ENCODE measurements around the gene SUMF1.

Gene SUMF1

DNA sequence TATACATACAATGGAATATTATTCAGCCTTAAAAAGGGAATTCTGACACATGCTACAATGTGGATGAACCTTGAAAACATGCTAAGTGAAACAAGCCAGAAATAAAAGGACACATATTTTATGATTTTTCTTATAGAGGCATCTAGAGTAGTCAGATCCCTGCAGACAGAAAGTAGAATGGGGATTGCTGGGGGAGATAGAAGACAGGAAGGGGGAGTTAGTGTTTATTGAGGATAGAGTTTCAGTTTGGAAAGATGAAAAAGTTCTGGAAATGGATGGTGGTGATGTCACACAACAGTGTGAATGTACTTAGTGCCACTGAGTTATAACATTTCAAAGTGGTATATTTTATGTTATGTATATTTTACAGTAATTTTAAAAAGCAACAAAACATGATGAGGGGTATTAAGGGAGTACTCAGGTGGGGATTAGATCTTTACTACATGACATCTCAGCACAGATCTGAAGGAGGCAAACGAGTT, 30.8 kb upstream of the SUMF1 start:
- no peak for DNase-seq (ENCODE audit: low read depth)

DNA sequence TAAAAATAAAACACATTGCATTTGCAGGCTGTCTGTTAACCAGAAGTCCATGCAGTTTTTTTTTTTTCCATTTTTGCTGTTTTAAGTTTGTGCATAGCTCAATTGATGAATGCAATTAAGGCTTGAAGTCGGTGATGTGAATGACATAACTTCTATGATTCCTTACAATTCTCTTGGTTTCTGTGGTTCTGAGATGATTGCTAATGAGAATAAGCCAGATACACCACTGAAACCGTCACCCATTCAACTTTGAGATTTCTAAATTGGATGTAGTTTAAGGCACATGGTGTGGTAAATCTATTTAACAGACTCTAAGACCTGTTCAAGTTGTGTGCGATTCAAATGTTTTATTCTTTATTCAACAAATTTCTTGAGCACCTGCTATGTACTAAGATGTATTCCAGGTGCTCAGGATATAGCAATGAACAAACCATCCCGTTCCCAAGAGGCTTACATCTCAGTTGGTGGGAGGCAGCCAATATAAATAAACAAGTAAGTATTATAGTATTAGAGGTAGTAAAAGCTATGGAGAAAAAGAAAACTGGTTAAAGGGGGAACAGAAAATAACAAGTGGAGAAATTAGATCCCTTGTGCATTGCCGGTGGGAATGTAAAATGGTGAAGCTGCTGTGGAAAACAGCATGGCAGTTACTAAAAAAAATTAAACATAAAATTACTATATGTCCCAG, 30.1 kb upstream of the SUMF1 start:
- DNase-seq (ENCODE audit: low read depth) = no peak

DNA sequence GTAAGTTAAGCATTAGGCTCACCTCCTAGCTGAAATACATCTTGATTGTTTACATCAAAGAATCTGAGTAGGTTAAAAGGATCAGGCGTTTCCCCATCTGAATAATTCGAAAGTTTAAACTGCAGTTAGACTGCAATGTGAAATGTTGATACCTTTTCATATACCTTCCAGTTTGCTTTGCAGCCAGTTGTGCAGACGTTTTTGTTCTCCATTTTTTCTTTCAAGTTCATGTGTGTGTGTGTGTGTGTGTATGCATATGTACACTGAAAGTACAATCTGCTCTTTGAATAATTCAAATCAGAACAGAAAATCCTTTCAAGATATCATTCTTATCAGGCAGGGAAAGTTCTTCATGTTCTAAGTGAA, 29.0 kb upstream of the SUMF1 start:
- DNase-seq (ENCODE audit: low read depth) = no peak

DNA sequence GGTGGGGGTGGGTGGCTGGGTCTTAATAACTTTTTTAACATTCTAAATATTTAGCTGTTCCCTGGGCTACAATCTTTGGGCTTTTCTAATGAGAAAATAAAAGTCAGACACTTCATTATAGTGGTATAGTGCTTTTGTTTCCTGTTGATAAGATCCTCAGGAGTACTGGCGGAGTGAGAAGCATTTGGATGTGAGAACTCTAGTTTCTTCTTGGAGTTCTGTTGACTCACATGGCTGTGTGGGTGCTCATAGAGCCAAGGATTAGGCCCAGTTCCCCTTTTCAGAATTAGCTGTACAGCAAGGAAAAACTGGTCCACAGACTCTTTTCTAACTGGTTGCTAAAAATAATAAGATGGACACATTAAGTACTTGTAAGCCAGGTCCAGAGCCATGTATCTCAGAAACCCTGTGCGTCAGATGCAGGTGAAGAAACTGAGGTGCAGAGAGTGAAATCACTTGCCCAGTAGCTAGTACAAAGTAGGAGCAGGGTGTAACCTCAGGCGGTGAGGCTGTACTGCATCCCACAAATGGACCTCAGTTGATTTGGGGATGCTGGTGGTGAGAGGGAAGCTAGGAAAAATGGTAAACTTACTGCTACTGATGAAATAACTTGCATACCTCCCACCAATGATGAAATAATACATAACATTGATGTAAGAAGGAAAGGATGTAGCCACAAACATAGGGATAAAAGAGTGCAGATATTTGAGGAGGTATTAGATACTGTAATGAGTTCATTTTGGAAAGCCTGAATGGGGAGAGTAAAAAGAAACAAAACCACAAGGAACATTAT, 28.4 kb upstream of the SUMF1 start:
- no peak for DNase-seq (ENCODE audit: low read depth)

DNA sequence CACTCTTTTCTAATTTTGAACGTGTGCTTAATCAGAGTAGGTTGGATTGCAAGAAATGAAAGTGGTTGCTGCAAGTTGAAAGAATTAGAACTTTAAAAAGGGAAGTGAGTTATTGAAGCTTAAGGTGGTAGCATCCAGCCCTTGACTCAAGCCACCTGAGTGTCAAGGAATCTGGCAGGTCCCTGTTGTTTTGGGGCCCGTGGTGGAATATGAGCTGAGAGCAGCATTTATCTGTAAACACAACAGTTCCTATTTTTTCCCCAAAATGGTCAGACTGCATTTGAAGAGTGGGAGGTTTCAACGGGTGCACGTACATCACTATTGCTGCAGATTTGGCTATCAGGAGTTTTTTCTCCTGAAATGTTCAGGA, 27.8 kb upstream of the SUMF1 start:
- DNase-seq (ENCODE audit: low read depth) = no peak

DNA sequence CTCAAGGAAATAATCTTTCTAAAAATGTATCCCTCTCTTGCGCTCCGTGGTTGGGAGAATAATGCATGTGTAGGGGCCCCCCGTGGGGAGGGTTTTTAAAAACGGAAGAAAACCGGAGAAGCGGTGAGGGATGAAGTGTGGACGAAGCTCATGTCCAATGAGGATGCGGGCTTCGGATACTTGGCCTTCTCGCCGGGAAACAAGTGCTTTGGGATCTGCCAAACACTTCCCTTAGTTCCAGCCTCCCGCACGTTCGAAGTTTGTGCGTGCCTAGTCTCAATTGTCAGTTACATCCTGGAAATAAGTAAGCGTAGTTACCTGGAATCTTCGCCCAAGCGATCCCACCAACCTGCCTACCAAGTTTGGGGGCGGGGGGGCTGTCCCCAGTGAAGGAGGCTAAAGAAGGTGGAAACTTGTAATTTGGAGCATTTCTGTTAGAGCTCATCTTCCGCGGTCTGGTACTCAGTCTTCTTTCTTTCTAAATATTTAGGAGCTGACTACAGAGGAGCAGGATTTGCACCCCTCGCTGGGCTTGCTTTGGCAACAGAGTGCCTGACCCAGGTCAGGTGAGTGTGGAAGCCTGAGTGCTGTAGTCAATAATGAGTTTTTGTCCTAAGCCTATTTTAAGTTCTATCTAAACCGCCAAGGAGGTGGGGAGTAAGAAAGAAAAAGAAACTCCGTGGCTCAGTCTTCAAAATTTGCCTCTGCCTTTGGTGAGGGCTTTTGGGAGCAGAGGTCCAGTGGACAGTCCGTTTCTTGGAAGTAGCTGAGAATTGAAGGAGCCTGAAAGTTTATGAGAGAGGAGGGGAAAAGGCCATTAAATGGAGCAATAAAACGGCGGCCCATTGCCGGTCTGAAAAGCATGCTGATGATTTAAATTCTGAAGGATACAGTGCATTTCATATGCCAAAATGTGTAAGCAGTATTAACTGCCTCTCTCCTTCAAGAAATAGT, 27.1 kb upstream of the SUMF1 start:
- peak; percentile 33 for DNase-seq (ENCODE audit: low read depth)

DNA sequence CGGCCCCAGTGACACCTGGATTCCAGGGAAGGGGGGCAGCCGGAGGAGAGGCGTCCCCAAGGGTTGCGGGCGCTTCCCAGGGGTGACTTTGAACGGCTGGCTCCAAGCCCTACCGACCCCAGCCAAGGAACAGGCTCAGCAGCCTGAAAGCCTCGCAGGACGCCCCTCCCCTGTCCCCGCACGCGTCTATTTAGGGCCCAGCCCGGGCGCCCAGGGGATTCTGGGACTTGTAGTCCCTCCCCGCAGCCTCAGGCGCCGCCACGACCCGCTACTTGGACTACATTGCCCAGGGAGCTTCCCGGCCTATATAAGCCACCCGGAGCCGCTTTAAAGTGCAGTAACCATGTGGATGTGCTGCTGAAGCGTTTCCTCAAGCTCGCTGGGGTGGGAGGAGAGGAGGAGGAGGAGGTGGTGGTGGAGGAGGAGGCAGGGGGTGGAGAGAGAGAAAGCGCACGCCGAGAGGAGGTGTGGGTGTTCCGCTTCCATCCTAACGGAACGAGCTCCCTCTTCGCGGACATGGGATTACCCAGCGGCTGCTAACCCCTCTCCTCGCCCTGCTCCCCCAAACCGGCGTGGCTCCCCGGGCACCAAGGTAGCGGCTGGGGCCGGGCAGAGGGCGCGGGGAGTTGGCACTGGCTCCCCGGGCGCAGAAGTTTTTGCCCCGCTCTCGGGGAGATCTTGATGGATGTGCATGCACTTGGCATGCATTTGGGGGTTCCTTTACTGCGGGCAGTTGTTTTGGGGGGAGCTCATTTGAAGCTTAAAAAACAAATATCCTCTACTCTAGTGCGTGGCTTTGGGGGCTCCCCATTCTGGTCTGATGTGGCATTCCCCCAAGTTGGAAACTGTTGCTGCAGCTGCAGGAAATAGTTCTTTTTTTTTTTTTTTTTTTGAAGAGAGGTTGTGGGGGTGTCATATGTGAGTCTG, 26.2 kb upstream of the SUMF1 start, which contains the start of gene ITPR1:
TSS of gene ITPR1 (plus strand) at position 335 of the 927 bp plus-strand sequence. CDS start 23,144 bp downstream, outside the sequence.
- DNase-seq (ENCODE audit: low read depth) = peak; percentile 98

DNA sequence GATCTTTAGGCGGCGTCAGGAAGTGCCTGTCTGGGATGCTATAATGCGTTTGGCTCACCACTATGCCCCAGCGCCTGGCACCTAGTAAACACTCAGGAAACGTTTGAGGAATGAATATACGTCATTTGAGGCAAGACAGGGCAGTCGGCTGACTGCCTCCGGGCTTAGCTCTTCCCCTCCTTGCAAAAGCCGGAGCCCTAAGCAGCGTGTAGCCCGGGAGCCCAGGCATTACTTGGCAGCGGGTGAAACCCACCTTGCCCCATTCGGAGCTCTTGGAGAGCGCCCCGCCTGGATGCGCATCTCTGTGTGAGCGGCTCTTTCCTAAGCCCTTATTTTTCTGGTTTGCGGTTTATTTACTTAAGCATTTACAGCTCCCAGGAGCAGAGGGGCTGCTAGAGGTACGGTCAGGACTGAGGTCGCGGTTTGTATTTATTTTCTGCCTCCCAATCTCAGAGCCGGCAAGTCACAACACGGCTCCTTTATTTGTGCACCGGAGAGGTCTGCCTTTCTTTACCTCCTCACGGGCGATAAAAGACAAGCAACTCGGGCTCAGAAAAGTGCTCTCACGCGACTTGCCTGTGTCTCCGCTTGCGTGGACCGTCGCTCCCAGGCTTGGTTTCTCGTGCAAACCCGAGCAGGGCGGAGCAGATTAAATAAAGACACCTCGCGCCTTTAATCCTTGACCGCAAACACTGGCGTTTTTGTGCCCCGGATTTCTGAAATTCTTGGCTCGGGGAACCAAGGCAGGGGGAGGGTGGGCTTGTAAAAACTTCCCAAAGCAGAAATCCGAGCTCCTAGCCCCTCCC, 25.3 kb upstream of the SUMF1 start:
- DNase-seq (ENCODE audit: low read depth) = peak; percentile 77

DNA sequence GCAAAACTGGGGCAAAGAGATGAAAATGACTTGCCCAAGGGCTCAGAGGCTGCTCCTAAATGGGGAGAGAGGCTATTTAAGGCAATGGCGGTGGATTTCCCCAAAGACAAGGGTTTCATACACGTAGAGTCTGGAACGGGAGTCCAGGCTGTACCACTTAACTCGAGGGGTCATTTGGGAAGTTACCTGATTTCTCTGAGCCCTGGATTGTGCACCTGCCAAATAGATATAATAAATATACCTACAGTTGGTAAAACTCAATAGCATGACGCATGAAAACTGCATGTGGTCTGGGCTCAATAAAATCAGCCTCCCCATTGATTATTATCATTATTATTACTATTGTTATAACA, 24.8 kb upstream of the SUMF1 start:
- DNase-seq (ENCODE audit: low read depth) = no peak

DNA sequence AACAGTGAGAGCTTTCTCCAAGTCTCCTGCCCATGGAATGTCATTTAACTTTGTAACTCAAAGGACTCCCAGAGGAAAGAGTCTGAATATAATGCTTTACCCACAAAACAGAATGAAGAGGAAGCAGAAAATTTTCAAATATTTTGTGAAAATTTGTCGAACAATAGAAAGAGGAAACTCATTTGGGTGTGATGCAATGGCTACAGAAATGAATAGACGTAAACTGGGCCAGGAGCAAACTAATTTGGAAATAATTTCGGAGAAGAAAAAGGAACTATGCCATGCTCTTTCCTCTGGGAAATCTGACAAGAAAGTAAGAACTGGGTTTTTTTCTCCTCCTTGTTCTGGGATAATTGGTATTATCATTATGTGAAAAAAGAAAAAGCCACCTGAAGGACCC, 11.2 kb upstream of the SUMF1 start:
- no peak for DNase-seq (ENCODE audit: low read depth)

DNA sequence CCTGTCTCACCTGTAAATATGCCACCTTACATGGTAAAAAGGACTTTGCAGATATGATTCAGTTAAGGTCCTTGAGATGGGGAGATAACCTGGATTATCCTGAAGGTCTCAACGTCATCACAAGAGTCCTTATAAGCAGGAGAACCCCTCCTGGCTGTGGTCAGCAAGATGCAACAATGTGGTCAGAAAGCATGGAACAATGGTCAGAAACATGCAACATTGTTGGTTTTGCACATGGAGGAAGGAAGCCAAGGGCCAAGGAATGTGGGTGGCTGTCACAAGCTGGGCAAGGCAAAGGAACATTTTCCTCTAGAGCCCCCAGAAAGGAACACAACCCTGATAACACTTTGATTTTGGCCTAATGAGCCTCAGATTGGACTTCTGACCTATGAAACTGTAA, 9.4 kb upstream of the SUMF1 start:
- no peak for DNase-seq (ENCODE audit: low read depth)

DNA sequence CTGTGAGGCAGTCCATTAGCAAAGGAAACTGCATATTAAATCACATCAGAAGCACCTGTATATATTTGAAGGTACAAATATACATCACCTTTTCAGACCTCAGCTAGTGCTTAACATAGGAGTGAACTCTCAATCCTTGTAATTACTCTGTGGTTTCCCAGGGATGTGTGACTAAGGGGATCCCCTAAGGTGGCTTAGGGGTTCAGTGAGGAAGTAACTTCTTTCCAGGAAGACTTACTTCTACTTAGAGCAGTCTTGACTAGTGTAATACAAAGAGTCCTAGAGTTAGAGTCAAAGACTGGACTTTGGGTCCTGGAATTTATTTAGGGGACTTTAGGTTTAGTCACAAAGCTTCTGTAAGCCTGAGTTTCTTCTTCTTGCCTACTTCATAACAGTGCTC, 8.7 kb upstream of the SUMF1 start:
- DNase-seq (ENCODE audit: low read depth) = no peak

DNA sequence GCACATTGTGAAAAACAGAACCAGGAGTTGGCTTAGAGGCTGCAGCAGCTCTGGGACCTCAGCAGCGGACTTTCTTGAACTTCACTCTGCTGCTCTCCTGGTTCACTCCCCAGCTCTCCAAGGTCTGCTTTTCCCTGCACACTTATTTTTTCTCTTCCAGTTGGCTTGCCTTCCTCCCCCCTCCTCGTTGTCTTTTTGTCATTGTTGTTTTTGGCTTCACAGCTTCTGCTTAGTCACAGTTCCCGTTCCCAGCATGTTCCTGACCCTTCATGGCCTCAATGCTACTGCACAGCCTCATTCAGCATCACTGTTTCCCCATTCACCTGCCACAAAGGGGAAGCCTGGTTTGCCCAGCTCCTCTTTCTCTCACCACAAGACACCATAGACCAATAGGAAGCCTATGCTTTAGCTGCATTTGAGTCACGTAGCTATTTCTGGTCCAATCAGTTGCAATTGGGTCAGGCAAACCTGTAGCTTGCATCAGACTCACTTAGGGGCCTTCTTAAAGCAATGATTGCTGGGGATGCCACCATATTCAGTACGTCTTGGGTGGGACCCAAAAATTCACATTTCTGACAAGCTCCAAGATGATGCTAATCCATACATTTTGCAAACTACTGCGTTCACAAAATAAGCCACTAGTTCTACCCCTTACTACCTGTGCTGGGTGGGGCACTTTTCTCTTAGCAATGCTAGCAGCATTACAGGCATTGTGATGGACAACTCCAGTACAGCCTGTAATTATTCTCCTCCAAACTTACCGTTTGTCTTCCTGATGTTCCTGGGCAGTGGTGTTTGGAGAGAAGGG, 7.8 kb upstream of the SUMF1 start:
- DNase-seq (ENCODE audit: low read depth) = peak; percentile 32

DNA sequence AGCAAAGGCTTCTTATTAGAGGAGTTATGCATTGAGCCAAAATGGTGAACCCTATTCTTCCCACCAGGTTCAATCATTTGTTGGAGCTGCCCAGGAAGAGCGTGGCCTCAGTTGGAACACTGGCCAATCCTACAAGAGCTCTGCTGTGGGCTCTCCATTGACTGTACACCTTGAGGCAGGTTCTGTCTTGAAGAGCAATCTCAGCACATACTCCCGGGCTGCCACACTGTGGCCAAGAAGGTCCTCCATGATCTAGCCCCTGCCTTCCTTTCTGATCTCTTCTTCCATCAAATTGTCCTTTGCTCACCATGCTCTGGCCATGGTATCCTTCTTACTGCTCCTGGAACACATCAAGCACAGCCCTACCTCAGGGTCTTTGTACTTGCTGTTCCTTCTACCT, 5.7 kb upstream of the SUMF1 start:
- DNase-seq (ENCODE audit: low read depth) = no peak

DNA sequence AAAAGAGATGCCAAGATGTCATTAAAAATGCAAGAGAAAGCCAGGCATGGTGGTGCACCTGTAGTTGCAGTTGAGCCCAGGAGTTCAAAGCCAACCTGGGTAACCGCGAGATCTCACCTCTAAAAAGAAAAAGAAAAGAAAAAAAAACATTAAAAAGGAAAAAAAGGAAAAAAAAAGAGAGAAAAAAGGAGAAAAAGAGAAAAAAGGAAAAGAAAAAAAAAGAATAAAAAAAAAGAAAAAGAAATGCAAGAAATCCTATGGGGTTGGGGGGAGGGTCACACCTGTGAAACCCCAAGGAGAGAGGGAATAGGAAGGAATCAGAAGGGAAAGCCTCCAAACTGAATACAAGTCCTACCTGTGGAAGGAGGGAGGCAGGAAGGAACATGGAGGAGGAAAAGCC, 5.2 kb upstream of the SUMF1 start:
- DNase-seq (ENCODE audit: low read depth) = no peak

DNA sequence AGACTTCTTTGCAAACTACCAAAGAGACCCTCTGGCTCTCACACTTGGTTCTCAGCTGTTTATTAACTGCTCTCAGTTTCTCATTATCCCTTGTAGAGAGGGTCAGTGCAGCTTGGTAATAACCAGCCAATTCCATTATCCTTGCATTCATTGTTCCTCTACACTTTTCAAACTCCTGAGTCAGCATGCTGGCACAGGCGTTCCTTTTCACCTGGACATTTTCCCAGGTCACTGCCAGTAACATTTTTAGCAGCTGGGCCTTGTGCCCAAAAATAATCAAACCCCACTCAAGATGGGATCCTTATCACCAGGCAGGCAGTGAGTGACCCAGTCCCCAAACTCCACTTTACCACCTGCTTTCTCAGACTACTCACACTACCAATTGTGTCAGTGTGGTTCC, 4.8 kb upstream of the SUMF1 start:
- DNase-seq (ENCODE audit: low read depth) = no peak

DNA sequence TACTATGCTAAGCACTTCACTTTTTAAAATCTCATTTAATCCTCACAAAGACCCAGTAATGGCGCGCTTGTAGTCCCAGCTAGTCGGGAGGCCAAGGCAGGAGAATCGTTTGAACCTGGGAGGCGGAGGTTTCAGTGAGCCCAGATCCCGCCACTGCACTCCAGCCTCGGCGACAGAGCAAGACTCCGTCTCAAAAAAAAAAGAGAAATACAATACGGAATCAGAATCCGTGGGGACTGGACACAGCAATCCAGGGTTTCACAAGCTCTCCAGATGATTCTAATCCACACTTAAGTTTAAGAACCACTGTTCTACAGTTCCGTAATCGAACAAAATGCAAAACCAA, 426 bp upstream of the SUMF1 start:
- no peak for DNase-seq (ENCODE audit: low read depth)

DNA sequence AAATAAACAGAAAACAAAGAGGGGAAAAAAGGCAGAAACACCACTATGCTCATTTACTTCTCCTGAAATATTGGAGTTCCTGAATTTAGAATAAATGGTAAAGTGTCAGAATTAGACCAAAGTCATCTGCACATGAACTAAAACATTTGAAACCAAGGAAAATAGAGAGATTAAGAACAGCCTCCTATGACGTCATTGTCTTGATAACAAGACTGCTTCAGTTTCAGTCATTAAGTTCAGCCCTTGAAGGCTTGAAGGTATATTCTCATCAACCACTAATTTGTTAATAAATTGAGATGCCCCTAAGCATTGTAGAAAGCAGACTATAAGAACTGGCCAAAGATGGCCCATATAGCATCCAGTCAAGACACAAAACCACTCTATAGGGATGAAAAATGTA, 2.5 kb downstream of the SUMF1 start:
- DNase-seq (ENCODE audit: low read depth) = no peak

DNA sequence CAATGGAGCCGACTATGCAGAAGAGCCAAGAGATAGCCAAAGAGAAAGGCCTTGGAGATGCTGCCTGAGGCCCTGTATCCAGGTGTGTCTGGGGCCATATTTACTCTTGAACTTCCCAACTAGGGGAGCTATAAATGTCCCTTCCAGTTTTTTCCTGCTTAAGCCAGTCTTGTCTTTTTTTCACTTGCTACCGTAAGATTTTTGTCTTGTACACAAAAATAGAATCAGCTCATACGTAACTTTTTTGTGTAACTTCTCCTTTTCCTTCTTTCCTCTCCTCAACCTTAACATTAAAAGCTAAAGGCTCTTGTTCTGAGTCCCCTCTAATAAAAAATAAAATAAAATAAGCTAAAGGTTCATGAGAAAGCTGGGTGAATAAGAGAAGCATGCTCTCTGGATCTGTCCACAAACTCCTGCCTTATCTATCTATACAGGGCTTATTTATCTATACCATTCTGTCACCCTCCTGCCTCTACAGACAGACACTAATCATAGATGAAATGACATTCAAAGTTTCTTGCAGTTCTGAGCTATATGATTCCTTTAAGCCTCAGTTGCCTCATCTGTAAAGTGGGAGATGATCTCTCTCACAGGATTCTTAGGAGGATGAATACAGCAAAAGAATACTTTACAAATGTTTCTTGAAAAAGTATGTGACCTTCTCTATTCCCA, 4.6 kb downstream of the SUMF1 start:
- DNase-seq (ENCODE audit: low read depth) = no peak
